C4-2B (cell line): ENCODE data around the gene HOXB4.

Source experiments
- ZFX ChIP-seq: fragments of 450-650 bp; IDR thresholded peaks from 2 replicates; pipeline ENCODE4 v1.6.1; 2017
- TF ChIP-seq, protein P1 (sequence below): fragments of 450-650 bp; conservative IDR thresholded peaks from 2 replicates; pipeline ENCODE4 v1.5.1; 2017; ENCODE audit warnings: mild to moderate bottlenecking

- TF ChIP-seq, protein P1, sequence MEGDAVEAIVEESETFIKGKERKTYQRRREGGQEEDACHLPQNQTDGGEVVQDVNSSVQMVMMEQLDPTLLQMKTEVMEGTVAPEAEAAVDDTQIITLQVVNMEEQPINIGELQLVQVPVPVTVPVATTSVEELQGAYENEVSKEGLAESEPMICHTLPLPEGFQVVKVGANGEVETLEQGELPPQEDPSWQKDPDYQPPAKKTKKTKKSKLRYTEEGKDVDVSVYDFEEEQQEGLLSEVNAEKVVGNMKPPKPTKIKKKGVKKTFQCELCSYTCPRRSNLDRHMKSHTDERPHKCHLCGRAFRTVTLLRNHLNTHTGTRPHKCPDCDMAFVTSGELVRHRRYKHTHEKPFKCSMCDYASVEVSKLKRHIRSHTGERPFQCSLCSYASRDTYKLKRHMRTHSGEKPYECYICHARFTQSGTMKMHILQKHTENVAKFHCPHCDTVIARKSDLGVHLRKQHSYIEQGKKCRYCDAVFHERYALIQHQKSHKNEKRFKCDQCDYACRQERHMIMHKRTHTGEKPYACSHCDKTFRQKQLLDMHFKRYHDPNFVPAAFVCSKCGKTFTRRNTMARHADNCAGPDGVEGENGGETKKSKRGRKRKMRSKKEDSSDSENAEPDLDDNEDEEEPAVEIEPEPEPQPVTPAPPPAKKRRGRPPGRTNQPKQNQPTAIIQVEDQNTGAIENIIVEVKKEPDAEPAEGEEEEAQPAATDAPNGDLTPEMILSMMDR: no peak
- no peak for TF ChIP-seq ZFX
Measured at GRCh38 chr17:48596000-48596734, 18.0 kb upstream of the HOXB4 start.
